Fibroblast of peridontal ligament (primary cell): Measurements from ENCODE around the gene PYDC1.
"Not testable (repeated sequence)": the region's sequence is repeated elsewhere in the genome, so short reads cannot be mapped to it uniquely, and the experiment has no call there.

Experiments
- DNase-seq: peaks from one replicate; pipeline ENCODE4 v3.0.0-alpha.2; 2010; ENCODE audit errors: extremely low read depth

The PYDC1 gene

GRCh38 chr16:31179747-31180459, 37.0 kb downstream of the PYDC1 start, which contains the start of gene FUS:
FUS (plus strand) TSS chr16:31180139; CDS start chr16:31180215, 76 bp downstream.
- peak; percentile 90 for DNase-seq

DNA sequence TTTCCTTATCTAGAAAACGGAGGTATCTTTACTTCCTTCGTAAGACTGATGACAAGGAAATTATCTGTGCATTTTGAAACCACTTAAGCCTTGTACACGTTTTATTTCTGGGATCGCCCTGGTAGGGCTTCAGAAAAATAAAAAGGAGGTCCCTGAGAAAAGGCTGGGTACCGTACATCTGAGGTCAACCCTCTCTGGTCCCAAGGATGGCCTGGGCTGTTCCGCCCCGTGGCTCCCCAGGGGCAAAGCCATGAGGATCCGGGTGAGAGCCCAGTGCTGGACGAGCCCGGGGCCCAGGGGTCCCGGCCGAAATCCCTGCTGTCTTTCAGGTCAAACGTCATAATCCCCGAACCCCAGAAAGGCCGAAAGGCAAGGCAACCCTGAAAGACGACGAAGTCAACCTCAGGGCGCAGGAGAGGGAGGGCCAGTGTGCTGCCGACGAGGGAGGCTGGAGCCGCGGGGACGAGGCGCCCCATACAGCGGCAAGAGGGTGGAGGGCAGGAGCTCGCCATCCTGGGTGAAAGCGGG, 37.7 kb downstream of the PYDC1 start:
- DNase-seq, result peak; percentile 17

DNA sequence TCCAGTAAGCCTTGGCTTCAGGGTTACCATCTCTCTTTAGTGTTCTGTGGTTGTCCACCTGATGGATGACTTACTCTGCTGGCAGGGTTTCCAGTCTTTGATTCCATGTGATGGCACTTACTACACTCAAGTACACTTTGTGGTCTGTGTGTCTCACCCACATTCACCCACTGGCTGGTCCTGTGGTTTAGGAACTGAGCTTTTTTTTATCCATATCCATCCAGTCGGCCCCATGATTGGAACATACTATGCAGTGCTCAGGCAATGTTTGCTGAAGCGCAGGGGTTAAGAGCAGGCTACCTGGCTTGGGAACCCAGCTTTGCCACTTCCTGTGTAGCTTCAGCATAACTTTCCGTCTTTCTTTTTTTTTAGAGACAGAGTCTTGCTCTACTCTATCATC, 39.8 kb downstream of the PYDC1 start:
- DNase-seq, result peak; percentile 42

GRCh38 chr16:31170048-31170447, 46.9 kb downstream of the PYDC1 start:
- DNase-seq, result not testable (repeated sequence)

DNA sequence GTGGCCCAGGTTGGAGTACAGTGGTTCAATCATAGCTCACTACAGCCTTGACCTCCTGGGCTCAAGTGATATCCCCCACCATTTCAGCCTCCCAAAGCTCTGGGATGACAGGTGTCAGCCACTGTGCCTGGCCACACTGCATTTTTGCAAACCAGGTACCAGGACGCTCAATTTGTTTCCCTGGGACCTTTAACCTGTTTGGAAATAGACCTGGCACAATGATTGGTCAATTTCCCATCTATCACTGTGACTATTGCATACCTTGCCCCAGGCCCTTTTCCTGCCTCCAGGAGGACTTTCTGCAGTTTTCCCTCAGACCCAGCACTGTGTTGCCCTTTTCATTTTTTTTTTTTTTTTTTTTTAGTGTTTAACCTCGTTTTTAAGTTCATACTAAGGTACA, 48.1 kb downstream of the PYDC1 start:
- no peak for DNase-seq

DNA sequence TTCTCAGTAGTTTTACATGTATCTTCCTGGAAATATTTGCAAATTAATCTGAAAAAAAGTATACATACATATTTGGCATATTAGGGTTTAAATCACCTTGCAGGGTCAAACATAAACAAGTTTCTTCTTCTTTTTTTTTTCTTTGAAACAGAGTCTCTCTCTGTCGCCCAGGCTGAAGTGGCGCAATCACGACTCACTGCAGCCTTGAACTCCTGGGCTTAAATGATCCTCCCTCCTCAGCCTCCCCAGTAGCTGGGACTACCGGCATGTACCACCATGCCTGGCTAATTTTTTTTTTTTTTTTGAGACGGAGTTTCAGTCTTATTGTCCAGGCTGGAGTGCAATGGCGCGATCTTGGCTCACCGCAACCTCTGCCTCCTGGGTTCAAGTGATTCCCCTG, 49.6 kb downstream of the PYDC1 start:
- no peak for DNase-seq
